Lower lobe of right lung (tissue), 2 donors: ENCODE measurements around the gene FEM1B. TPM values are rescaled to one million over a fixed set of nuclear protein-coding genes. Genes with fewer than 3 reads are reported as not detected.
A peak's percentile ranks its signal among the peaks of the same experiment; 100 is the strongest.

Experiments used
- ATAC-seq, 2 donors: fragments of 200-7000 bp; cut with Tn5 transposase; one replicate each; pipeline ENCODE4 v1.9.1; 2020 to 2022; ENCODE audit warnings: mild to moderate bottlenecking in 2 of 2, moderate library complexity in 2 of 2
- DNase-seq: peaks from one replicate; pipeline ENCODE4 v3.0.0-alpha.2; 2020
- H3K27ac ChIP-seq: fragments of 200-600 bp; one replicate; pipeline ENCODE4 v1.8.0; 2022
- H3K27me3 ChIP-seq: fragments of 200-600 bp; one replicate; pipeline ENCODE4 v1.8.0; 2022; ENCODE audit warnings: low read depth
- H3K36me3 ChIP-seq: fragments of 200-600 bp; one replicate; pipeline ENCODE4 v1.8.0; 2022; ENCODE audit warnings: mild to moderate bottlenecking
- H3K4me1 ChIP-seq: fragments of 200-600 bp; one replicate; pipeline ENCODE4 v1.8.0; 2022
- H3K4me3 ChIP-seq: fragments of 200-600 bp; one replicate; pipeline ENCODE4 v1.8.0; 2022; ENCODE audit warnings: mild to moderate bottlenecking
- H3K9me3 ChIP-seq: fragments of 200-600 bp; one replicate; pipeline ENCODE4 v1.8.0; 2022
- intact Hi-C: fragments of 100-400 bp; cut with DNase I; formaldehyde crosslinking; loops from one replicate; pipeline ENCODE4 v1.11.0; 2022
- total RNA-seq: library from RNA; stranded (reverse); fragmentation: NEBNext Ultra II Directional; extraction: Animal tissue kit (Norgen Biotek cat#: 25700); gene quantifications from one replicate; pipeline ENCODE4 v1.2.1, GENCODE V29; 2021
- TF ChIP-seq, protein P1 (sequence below): fragments of 200-600 bp; IDR thresholded peaks from one replicate; pipeline ENCODE4 v1.8.0; 2022; ENCODE audit warnings: antibody characterized with exemption, mild to moderate bottlenecking
- donor health status: DM: no; HTN: yes; CAD: no; lungs with severe emphysema.

The FEM1B gene
- total RNA-seq, 1 donor from 2014 or later = 55.3 TPM

DNA sequence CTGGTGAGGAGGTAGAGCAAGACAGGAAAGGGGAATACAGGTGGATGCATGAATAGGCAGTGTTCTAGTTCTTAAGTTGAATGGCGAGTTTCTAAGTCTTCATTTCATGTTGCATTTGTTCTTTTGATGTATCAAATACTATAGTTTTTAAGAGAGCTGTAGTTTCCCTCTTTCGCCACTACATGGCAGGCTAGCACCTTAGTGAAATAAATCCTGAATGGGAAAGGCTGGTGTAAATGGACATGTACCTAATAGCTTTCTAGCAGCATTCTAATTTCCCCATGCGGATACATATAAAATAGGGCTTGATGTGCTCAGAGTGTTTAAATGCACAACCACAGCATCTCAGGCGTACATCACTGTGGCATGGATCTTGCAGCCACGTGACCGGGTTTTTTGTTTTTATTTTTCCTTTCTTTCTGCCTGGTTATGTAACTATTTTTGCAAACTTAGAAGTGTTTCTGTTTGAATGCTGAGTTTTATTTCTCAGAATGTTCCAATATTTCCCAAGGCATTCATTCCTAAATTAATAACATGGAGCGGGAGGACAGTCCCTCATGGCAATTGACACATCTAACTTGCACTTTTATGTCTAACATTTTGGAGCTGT, 24.5 kb upstream of the FEM1B start:
- TF ChIP-seq, protein P1, sequence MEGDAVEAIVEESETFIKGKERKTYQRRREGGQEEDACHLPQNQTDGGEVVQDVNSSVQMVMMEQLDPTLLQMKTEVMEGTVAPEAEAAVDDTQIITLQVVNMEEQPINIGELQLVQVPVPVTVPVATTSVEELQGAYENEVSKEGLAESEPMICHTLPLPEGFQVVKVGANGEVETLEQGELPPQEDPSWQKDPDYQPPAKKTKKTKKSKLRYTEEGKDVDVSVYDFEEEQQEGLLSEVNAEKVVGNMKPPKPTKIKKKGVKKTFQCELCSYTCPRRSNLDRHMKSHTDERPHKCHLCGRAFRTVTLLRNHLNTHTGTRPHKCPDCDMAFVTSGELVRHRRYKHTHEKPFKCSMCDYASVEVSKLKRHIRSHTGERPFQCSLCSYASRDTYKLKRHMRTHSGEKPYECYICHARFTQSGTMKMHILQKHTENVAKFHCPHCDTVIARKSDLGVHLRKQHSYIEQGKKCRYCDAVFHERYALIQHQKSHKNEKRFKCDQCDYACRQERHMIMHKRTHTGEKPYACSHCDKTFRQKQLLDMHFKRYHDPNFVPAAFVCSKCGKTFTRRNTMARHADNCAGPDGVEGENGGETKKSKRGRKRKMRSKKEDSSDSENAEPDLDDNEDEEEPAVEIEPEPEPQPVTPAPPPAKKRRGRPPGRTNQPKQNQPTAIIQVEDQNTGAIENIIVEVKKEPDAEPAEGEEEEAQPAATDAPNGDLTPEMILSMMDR = peak; percentile 79
- ATAC-seq (peak; percentile 53 to 55), DNase-seq (no peak)
- peaks cover 19% of the 10 kb centered on the region for H3K4me1 ChIP-seq
- no peak overlapping the region for H3K4me3 ChIP-seq
- intact Hi-C loops = no loop called here
- no peaks in the 10 kb centered on the region for H3K9me3 ChIP-seq
- no peaks in the 10 kb centered on the region for H3K27me3 ChIP-seq
- H3K36me3 ChIP-seq = no peaks in the 10 kb centered on the region
- no peak overlapping the region for H3K27ac ChIP-seq

DNA sequence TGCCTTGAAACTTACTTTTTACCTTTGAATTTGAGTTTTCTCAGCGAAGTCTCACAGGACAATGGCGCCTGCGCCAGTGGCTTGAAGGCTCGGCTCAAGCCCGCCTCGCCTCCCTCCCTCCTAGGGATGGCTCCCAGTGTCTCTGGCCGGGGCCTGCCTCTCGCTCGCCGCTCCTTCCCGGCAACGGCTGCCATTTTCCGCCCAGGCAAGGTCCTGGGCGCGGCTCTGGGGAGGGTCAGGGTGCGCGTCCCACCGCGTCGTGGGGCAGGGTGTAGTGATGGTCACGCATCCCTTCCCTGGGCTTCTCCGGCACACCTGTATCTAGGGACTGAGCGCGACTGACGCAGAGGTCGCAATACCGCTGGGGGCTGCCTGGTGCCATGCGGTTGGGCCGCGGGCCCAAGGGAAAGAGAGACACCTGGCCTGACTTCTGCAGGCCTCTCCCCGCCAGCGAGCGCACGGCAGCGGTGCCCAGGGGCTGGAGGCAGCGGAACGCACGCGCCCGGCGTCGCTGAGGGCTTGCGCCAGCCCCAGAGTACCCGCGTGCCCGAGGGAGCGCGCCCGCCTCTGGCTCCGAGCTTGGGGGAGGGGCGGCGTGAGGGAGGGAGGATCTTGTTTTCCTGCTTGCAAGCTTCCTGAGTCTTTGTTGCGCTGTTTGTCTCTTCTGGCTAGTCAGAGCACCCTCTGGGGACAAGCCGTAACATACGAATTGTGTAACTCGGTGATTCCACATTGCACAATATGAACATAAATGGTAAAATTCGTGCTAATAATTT, 20.7 kb upstream of the FEM1B start:
- TF ChIP-seq, protein P1 = no peak
- Histone ChIP-seq H3K27me3 (no peaks in the 10 kb centered on the region), H3K9me3 (no peaks in the 10 kb centered on the region), H3K36me3 (no peaks in the 10 kb centered on the region), H3K4me3 (peak overlapping the region; percentile 64), H3K27ac (peak overlapping the region; percentile 86), H3K4me1 (peaks cover 19% of the 10 kb centered on the region)
- intact Hi-C loops = no loop called here
- ATAC-seq (peak; percentile 98 to 99), DNase-seq (peak; percentile 93)

DNA sequence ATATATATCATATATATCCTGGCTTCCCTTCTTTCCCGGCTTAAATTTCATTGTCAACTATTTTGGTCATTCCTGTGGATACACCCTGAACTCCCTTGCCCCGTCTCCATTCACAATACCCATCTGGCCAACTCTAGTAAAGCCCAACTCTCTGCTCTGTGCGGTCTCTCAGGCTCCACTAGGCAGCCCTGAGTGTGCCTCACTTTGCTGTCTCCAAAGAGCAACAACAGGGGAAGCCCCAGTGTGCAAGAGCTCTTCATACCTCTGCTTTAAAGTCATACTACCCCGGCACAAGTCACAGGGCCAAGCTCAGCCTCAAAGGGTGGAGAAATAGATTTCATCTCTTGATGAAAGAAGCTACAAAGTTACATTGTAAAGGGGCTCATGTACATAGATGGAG, 18.9 kb upstream of the FEM1B start:
- Histone ChIP-seq H3K27me3 (no peaks in the 10 kb centered on the region), H3K9me3 (no peaks in the 10 kb centered on the region), H3K4me1 (peaks cover 13% of the 10 kb centered on the region), H3K27ac (no peak overlapping the region), H3K4me3 (no peak overlapping the region), H3K36me3 (no peaks in the 10 kb centered on the region)
- no peak for DNase-seq
- intact Hi-C loops = no loop called here
- ATAC-seq = no peak
- TF ChIP-seq, protein P1 = no peak

DNA sequence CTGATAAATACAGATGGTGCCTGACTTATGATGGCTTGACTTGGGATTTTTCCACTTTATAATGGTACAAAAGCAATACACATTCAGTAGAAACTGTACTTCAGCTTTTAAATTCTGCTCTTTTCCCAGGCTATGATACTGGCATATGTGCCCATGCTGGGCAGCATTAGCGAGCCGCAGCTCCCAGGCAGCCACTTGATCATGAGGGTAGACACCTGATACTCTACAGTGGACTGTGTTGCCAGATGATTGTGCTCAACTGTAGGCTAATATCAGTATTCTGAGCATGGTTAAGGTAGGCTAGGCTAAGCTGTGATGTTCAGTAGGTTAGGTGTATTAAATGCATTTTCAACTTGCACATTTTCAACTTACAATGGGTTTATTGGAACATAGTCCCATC, 17.7 kb upstream of the FEM1B start:
- Histone ChIP-seq H3K9me3 (no peaks in the 10 kb centered on the region), H3K36me3 (no peaks in the 10 kb centered on the region), H3K4me3 (no peak overlapping the region), H3K27me3 (no peaks in the 10 kb centered on the region), H3K27ac (no peak overlapping the region), H3K4me1 (peaks cover 13% of the 10 kb centered on the region)
- DNase-seq (no peak), ATAC-seq (no peak)
- intact Hi-C loops = no loop called here
- TF ChIP-seq, protein P1 = no peak

DNA sequence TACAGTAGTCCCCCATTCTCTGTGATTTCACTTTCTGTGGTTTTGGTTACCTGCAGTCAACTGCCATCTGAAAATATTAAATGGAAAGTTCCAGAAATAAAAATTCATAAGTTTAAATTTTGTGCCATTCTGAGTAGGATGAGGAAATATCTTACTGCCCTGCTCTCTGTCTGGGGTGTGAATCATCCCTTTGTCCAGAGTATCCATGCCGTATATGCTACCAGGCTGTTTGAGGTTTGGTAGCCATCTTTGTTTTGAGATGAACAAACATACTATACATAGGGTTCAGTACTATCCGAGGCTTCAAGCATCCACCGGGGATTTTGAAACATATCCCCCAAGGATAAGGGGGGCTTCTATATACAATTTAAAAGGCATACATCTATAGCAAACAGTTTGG, 16.3 kb upstream of the FEM1B start:
- Histone ChIP-seq H3K27me3 (no peaks in the 10 kb centered on the region), H3K4me3 (no peak overlapping the region), H3K4me1 (peaks cover 13% of the 10 kb centered on the region), H3K9me3 (no peaks in the 10 kb centered on the region), H3K36me3 (no peaks in the 10 kb centered on the region), H3K27ac (no peak overlapping the region)
- intact Hi-C loops = no loop called here
- ATAC-seq = no peak
- TF ChIP-seq, protein P1 = no peak
- no peak for DNase-seq
